Heart right ventricle (tissue), 16 donors: ENCODE measurements around the gene CDC25A. TPM values are rescaled to one million over a fixed set of nuclear protein-coding genes. Genes with fewer than 3 reads are reported as not detected.

Source experiments
- ATAC-seq, 8 donors: fragments of 200-7000 bp; cut with Tn5 transposase; one replicate each; pipeline ENCODE4 v1.9.1; 2020; ENCODE audit warnings: mild to moderate bottlenecking in 8 of 8, moderate library complexity in 8 of 8, moderate number of reproducible peaks in 1 of 8
- DNase-seq, 2 donors: peaks; one replicate each; pipeline ENCODE4 v3.0.0-alpha.2; 2020
- H3K27ac ChIP-seq, 10 donors: fragments of 200-600 bp; sonication (generic) in 2 of 10; one replicate each; pipeline versions ENCODE4 v1.5.0 to v1.8.0; 2020 to 2022; ENCODE audit warnings: mild to moderate bottlenecking in 3 of 10
- H3K27me3 ChIP-seq, 7 donors: fragments of 200-600 bp; one replicate each; pipeline ENCODE4 v1.8.0; 2021 to 2022; ENCODE audit warnings: mild to moderate bottlenecking in 2 of 7
- H3K36me3 ChIP-seq, 9 donors: fragments of 200-600 bp; sonication (generic) in 1 of 9; one replicate each; pipeline versions ENCODE4 v1.5.0 to v1.8.0; 2020 to 2022; ENCODE audit warnings: mild to moderate bottlenecking in 2 of 9
- H3K4me1 ChIP-seq, 9 donors: fragments of 200-600 bp; sonication (generic) in 1 of 9; one replicate each; pipeline versions ENCODE4 v1.5.0 to v1.8.0; 2020 to 2022; ENCODE audit warnings: mild to moderate bottlenecking in 4 of 9
- H3K4me3 ChIP-seq, 10 donors: fragments of 200-600 bp; sonication (generic) in 2 of 10; one replicate each; pipeline versions ENCODE4 v1.5.0 to v1.8.0; 2020 to 2022; ENCODE audit warnings: mild to moderate bottlenecking in 7 of 10, moderate library complexity in 2 of 10
- H3K9me3 ChIP-seq, 11 donors: fragments of 200-600 bp in 10 of 11; sonication (generic) in 2 of 11; one replicate each; pipeline versions ENCODE4 v1.5.0 to v1.8.0; 2013 to 2022; ENCODE audit warnings: mild to moderate bottlenecking in 2 of 11, control low read depth in 1 of 11, moderate library complexity in 1 of 11
- CTCF ChIP-seq, 9 donors: fragments of 200-600 bp; sonication (generic) in 2 of 9; IDR thresholded peaks; one replicate each; pipeline versions ENCODE4 v1.5.0 to v1.8.0; 2021 to 2022; ENCODE audit warnings: antibody characterized with exemption in 9 of 9, mild to moderate bottlenecking in 5 of 9, moderate library complexity in 1 of 9
- WGBS, 2 donors: extraction: QIAGEN DNeasy Blood & Tissue Kit; methylation state at CpG; one replicate each; pipeline ENCODE4 v1.1.7; 2013; ENCODE audit warnings: inconsistent platforms in 1 of 2; 5-methylcytosine and 5-hydroxymethylcytosine counted together
- intact Hi-C, 10 donors: fragments of 100-400 bp; cut with DNase I; formaldehyde crosslinking; loops; one replicate each; pipeline versions ENCODE4 v1.11.1 to v1.14.2; 2022
- polyA plus RNA-seq, 2 donors: library from polyadenylated mRNA; stranded (reverse); fragments of 200-250 nt; gene quantifications; one replicate each; pipeline ENCODE4 v1.2.3, GENCODE V29; 2013
- total RNA-seq, 10 donors: library from RNA; stranded (reverse); fragmentation: NEBNext Ultra II Directional in 3 of 10; extraction: Animal tissue kit (Norgen Biotek cat#: 25700) in 3 of 10; gene quantifications; one replicate each; pipeline versions ENCODE4 v1.2.1 to v1.2.4, GENCODE V29; 2021 to 2023
- donor health status: Arrhythmogenic right ventricular cardiomyopathy.
- donor health status: ischemic (EF 13 %, LVEDD 7.1; RV severe dilation, severe dysfunction).
- donor health status: healthy with polysubstance abuse.
- donor health status: DM: no; HTN: yes; CAD: no.
- donor health status: DM: no; HTN: no; CAD: no.
- donor health status: ischemic (EF 25% LVEDD 6.9; RV normal size, moderate dysfunction).
- donor health status: ischemic (EF 25% LVEDD 5.7; RV mildly dilated, moderate dysfunction).
- donor health status: healthy.
- donor health status: DM: yes; HTN: yes; CAD: no.
- donor health status: Ischemic cardiomyopathy.
- donor health status: ischemic (EF 35%, LVEDD 5.7; RV mildly dilated, moderate dysfunction).
- donor health status: nonischemic (EF 11% LVEDD 7.7; RV severe dilation, severe dysfunction).
- donor health status: DM: yes; HTN: yes; CAD: no.
- donor health status: PGD.
- donor health status: ischemic (EF 29% LVEDD 5.4; RV normal size, mild dysfunction).
- donor health status: nonischemic (EF 23%, LVEDD 6.1; RV moderate dilation, normal function).

CDC25A gene
- total and polyA plus RNA-seq, 12 donors: 0.20 to 3.2 (median 0.99) TPM

- H3K36me3 ChIP-seq: no peaks in the 10 kb centered on the region
Measured at GRCh38 chr3:48129921-48130320, 58.3 kb downstream of the CDC25A start.

GRCh38 chr3:48128774-48129173 is 59.4 kb downstream of the CDC25A start:
- H3K27ac ChIP-seq: peak overlapping the region in 2 of 10 donors; percentile 73 to 89
- H3K9me3 ChIP-seq: no peaks in the 10 kb centered on the region
- no peak for TF ChIP-seq CTCF (IDR thresholded peaks at IDR 0.05)
- DNase-seq (no peak), ATAC-seq (no peak)
- intact Hi-C loops: no loop called here
- no peaks in the 10 kb centered on the region for H3K36me3 ChIP-seq
- peaks cover 13 to 33% (median 19%) of the 10 kb centered on the region in 9 donors for H3K4me1 ChIP-seq
- WGBS, 2 donors: 89 to 100% methylated on average over 1 of the region's 1 CpG
- H3K4me3 ChIP-seq: no peak overlapping the region
- no peaks in the 10 kb centered on the region for H3K27me3 ChIP-seq

More at GRCh38 chr3:48129921-48130320, 58.3 kb downstream of the CDC25A start:
- Histone ChIP-seq H3K4me1 (peaks cover 13 to 33% (median 19%) of the 10 kb centered on the region in 9 donors), H3K4me3 (peak overlapping the region in 1 of 10 donors; percentile 5), H3K27ac (peak overlapping the region; percentile 73 to 95 (median 86)), H3K9me3 (no peaks in the 10 kb centered on the region), H3K27me3 (no peaks in the 10 kb centered on the region)
- intact Hi-C loops: loop anchor here in 4 of 10 donors (5.0 kb wide), 1 partner anchor 43 kb away; no protein-coding TSS in a partner anchor
- TF ChIP-seq CTCF (IDR thresholded peaks at IDR 0.05): no peak
- 57 to 64% methylated on average over 2 of the region's 2 CpGs for WGBS, 2 donors
- no peak for DNase-seq
- ATAC-seq: no peak

- TF ChIP-seq CTCF (IDR thresholded peaks at IDR 0.05): no peak
- WGBS, 2 donors: 97% methylated on average over 9 of the region's 9 CpGs
- ATAC-seq (no peak), DNase-seq (no peak)
- Histone ChIP-seq H3K36me3 (no peaks in the 10 kb centered on the region), H3K4me3 (no peak overlapping the region), H3K9me3 (no peaks in the 10 kb centered on the region), H3K27me3 (no peaks in the 10 kb centered on the region), H3K4me1 (peaks cover 8 to 19% (median 13%) of the 10 kb centered on the region in 9 donors), H3K27ac (no peak overlapping the region)
- intact Hi-C loops: no loop called here
Measured at GRCh38 chr3:48125886-48126622, 62.2 kb downstream of the CDC25A start.

- Histone ChIP-seq H3K4me1 (peaks cover 4 to 10% (median 8%) of the 10 kb centered on the region in 9 donors), H3K27ac (no peak overlapping the region), H3K27me3 (no peaks in the 10 kb centered on the region), H3K9me3 (no peaks in the 10 kb centered on the region), H3K4me3 (no peak overlapping the region), H3K36me3 (no peaks in the 10 kb centered on the region)
- no peak for DNase-seq
- ATAC-seq: no peak
- 88 to 91% methylated on average over 8 of the region's 8 CpGs for WGBS, 2 donors
- intact Hi-C loops: no loop called here
- TF ChIP-seq CTCF (IDR thresholded peaks at IDR 0.05): no peak
Measured at GRCh38 chr3:48125013-48125705, 63.1 kb downstream of the CDC25A start.
